OCI-LY3 (cell line): ENCODE results near the gene PKLR.
"Not testable (repeated sequence)": the region's sequence is repeated elsewhere in the genome, so short reads cannot be mapped to it uniquely, and the experiment has no call there.

Experiments used
- H2AFZ ChIP-seq: fragments of 200-600, 300-600 bp; shearing (Covaris generic); 2 replicates; pipeline ENCODE4 v1.6.0; 2014; ENCODE audit warnings: antibody characterized with exemption, low read depth, low read length
- H3K27ac ChIP-seq: fragments of 200-600, 300-600 bp; sonication (generic); 2 replicates; pipeline ENCODE4 v1.5.1; 2014; ENCODE audit warnings: mild to moderate bottlenecking, low read length, moderate library complexity, mixed read lengths
- H3K27me3 ChIP-seq: fragments of 200-600, 300-600 bp; sonication (generic); 2 replicates; pipeline ENCODE4 v1.6.1; 2014; ENCODE audit warnings: low read depth, low read length, mixed read lengths
- H3K36me3 ChIP-seq: fragments of 200-600, 300-600 bp; sonication (generic); replicated peaks from 2 replicates; pipeline ENCODE3; 2014; ENCODE audit warnings: low read depth, low read length, mixed read lengths
- H3K4me1 ChIP-seq: fragments of 300-600, 200-600 bp; sonication (generic); 2 replicates; pipeline ENCODE4 v1.6.1; 2014; ENCODE audit warnings: low read length, mixed read lengths
- H3K4me2 ChIP-seq: fragments of 200-600, 300-600 bp; sonication (generic); 2 replicates; pipeline ENCODE4 v1.6.1; 2014; ENCODE audit warnings: low read length, mixed read lengths
- H3K4me3 ChIP-seq: fragments of 300-600, 200-600 bp; sonication (generic); 2 replicates; pipeline ENCODE4 v1.5.1; 2014; ENCODE audit warnings: antibody characterized with exemption, mild to moderate bottlenecking, low read length, moderate library complexity
- H3K79me2 ChIP-seq: fragments of 300-600, 200-600 bp; shearing (Covaris generic); 2 replicates; pipeline ENCODE4 v1.6.1; 2014; ENCODE audit warnings: mild to moderate bottlenecking, low read length, mixed read lengths
- H3K9ac ChIP-seq: fragments of 300-600, 200-600 bp; shearing (Covaris generic); 2 replicates; pipeline ENCODE4 v1.6.0; 2014; ENCODE audit warnings: mild to moderate bottlenecking, low read length, moderate library complexity
- H3K9me3 ChIP-seq: fragments of 200-600, 300-600 bp; shearing (Covaris generic); 2 replicates; pipeline ENCODE4 v1.6.1; 2014; ENCODE audit warnings: low read length, mixed read lengths; ENCODE audit not compliant: insufficient read depth
- H4K20me1 ChIP-seq: fragments of 200-600, 300-600 bp; sonication (generic); 2 replicates; pipeline ENCODE4 v1.6.1; 2016; ENCODE audit warnings: low read length, mixed read lengths; ENCODE audit not compliant: insufficient read depth
- EZH2phosphoT487 ChIP-seq: fragments of 200-600 bp; shearing (Covaris generic); IDR thresholded peaks from 2 replicates; pipeline ENCODE4 v1.6.1; 2018; ENCODE audit warnings: antibody characterized with exemption, mixed run types, low read depth
- TF ChIP-seq, protein P1 (sequence below): fragments of 200-600, 300-600 bp; sonication (generic); IDR thresholded peaks from 2 replicates; pipeline ENCODE4 v1.5.1; 2014; ENCODE audit warnings: antibody characterized with exemption, low read length, low read depth

Gene PKLR

DNA sequence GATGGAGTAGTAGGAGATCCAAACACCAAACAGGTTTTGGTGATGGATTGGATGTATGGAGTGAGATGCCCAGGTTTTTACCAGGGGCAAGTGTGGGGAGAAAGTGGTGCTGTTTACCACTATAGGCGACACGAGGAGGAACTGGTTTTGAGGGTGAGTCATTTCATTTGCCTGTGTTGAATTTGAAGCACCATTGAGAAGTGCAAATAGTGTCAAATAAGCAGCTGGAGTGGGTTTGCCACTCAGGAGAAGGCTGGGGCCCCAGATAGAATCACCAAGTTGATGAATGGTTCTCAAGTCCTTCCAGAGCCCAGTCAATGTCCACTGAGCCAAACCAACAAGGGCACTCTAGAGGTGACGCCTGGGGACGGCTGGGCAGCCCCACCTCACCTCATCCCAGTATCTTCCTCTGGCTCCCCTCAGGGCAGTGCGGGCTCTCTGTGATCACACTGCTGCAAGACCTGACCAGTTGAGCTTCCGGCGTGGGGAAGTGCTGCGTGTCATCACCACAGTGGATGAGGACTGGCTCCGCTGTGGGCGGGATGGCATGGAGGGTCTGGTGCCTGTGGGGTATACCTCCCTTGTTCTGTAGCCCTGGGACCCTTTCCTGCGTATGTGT is 28.9 kb upstream of the PKLR start:
- TF ChIP-seq EZH2phosphoT487: no peak
- TF ChIP-seq, protein P1, sequence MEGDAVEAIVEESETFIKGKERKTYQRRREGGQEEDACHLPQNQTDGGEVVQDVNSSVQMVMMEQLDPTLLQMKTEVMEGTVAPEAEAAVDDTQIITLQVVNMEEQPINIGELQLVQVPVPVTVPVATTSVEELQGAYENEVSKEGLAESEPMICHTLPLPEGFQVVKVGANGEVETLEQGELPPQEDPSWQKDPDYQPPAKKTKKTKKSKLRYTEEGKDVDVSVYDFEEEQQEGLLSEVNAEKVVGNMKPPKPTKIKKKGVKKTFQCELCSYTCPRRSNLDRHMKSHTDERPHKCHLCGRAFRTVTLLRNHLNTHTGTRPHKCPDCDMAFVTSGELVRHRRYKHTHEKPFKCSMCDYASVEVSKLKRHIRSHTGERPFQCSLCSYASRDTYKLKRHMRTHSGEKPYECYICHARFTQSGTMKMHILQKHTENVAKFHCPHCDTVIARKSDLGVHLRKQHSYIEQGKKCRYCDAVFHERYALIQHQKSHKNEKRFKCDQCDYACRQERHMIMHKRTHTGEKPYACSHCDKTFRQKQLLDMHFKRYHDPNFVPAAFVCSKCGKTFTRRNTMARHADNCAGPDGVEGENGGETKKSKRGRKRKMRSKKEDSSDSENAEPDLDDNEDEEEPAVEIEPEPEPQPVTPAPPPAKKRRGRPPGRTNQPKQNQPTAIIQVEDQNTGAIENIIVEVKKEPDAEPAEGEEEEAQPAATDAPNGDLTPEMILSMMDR: no peak
- Histone ChIP-seq H3K4me2 (peak overlapping the region; percentile 35), H3K36me3 (peaks cover 23% of the 10 kb centered on the region), H3K4me3 (no peak overlapping the region), H3K27ac (peak overlapping the region; percentile 72), H3K9ac (no peak overlapping the region), H4K20me1 (no peaks in the 10 kb centered on the region), H3K27me3 (no peaks in the 10 kb centered on the region), H3K79me2 (no peaks in the 10 kb centered on the region), H2AFZ (no peak overlapping the region), H3K4me1 (peaks cover 21% of the 10 kb centered on the region), H3K9me3 (no peaks in the 10 kb centered on the region)

GRCh38 chr1:155328856-155329255 is 27.6 kb upstream of the PKLR start:
- H3K9ac ChIP-seq, H3K27ac ChIP-seq, H3K27me3 ChIP-seq, H3K79me2 ChIP-seq, H3K9me3 ChIP-seq, H3K4me3 ChIP-seq, H2AFZ ChIP-seq, H4K20me1 ChIP-seq, H3K4me2 ChIP-seq: not testable (repeated sequence)
- peaks cover 21% of the 10 kb centered on the region for H3K4me1 ChIP-seq
- H3K36me3 ChIP-seq: peaks cover 17% of the 10 kb centered on the region

DNA sequence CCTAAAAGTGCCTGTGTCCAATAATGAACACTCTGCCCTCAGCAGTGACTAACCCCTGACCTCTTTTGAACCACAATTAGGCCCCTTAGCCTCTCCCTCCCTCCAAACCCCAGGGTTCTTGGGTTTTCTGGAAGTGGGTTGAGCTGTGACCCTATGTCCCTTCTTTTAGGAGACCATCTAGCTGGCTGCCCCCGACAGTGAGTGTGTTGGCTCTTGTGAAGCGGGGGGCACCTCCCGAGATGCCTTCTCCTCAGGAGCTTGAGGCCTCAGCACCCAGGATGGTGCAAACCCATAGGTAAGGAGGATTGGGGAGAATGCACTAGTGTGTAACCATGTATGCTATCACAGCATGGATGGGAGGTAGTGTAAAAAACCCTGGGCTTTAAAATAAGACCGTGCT is 26.7 kb upstream of the PKLR start:
- H2AFZ ChIP-seq: no peak overlapping the region
- no peak overlapping the region for H3K27ac ChIP-seq
- H3K27me3 ChIP-seq: no peaks in the 10 kb centered on the region
- TF ChIP-seq, protein P1: no peak
- TF ChIP-seq EZH2phosphoT487: no peak
- H4K20me1 ChIP-seq: no peaks in the 10 kb centered on the region
- no peak overlapping the region for H3K9ac ChIP-seq
- H3K4me3 ChIP-seq: no peak overlapping the region
- no peak overlapping the region for H3K4me2 ChIP-seq
- peaks cover 21% of the 10 kb centered on the region for H3K4me1 ChIP-seq
- no peaks in the 10 kb centered on the region for H3K9me3 ChIP-seq
- H3K79me2 ChIP-seq: no peaks in the 10 kb centered on the region
- H3K36me3 ChIP-seq: peaks cover 17% of the 10 kb centered on the region

DNA sequence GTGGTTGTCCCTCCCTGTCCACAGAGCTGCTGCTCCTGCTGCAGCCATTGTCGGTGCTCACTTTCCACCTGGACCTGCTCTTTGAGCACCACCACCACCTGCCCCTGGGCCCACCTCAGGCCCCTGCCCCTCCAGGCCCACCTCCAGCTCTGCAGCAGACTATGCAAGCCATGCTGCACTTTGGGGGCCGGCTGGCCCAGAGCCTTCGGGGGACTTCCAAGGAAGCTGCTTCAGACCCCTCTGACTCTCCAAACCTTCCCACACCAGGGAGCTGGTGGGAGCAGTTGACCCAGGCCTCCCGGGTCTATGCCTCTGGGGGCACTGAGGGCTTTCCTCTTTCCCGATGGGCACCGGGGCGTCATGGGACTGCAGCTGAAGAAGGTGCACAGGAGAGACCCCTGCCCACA is 25.4 kb upstream of the PKLR start:
- H3K9me3 ChIP-seq: no peaks in the 10 kb centered on the region
- H3K4me1 ChIP-seq: peaks cover 28% of the 10 kb centered on the region
- TF ChIP-seq, protein P1: no peak
- no peak for TF ChIP-seq EZH2phosphoT487
- no peaks in the 10 kb centered on the region for H3K79me2 ChIP-seq
- no peak overlapping the region for H2AFZ ChIP-seq
- no peaks in the 10 kb centered on the region for H3K27me3 ChIP-seq
- peaks cover 17% of the 10 kb centered on the region for H3K36me3 ChIP-seq
- H3K27ac ChIP-seq: no peak overlapping the region
- no peak overlapping the region for H3K4me2 ChIP-seq
- no peak overlapping the region for H3K9ac ChIP-seq
- no peaks in the 10 kb centered on the region for H4K20me1 ChIP-seq
- no peak overlapping the region for H3K4me3 ChIP-seq
